Dendritic cell treated with granulocyte-macrophage colony-stimulating factor and Interleukin-4, amounts not matched to agents 40 ng/mL and 50 ng/mL, for 4 days (primary cell): ENCODE results near the gene MZT1.

Source experiments
- H3K27ac Mint-ChIP-seq: one replicate; pipeline ENCODE4 v1.8.0; 2022; ENCODE audit warnings: mild to moderate bottlenecking, mixed read lengths
- H3K27me3 Mint-ChIP-seq: one replicate; pipeline ENCODE4 v1.8.0; 2022; ENCODE audit warnings: mild to moderate bottlenecking, mixed read lengths
- H3K36me3 Mint-ChIP-seq: one replicate; pipeline ENCODE4 v1.8.0; 2022; ENCODE audit warnings: low read depth, mixed read lengths
- H3K4me1 Mint-ChIP-seq: one replicate; pipeline ENCODE4 v1.8.0; 2022; ENCODE audit warnings: low read depth, mixed read lengths
- H3K4me3 Mint-ChIP-seq: one replicate; pipeline ENCODE4 v1.8.0; 2022; ENCODE audit warnings: mild to moderate bottlenecking, moderate library complexity, mixed read lengths
- H3K9me3 Mint-ChIP-seq: one replicate; pipeline ENCODE4 v1.8.0; 2022; ENCODE audit warnings: mixed read lengths
- intact Hi-C: fragments of 100-400 bp; cut with micrococcal nuclease; formaldehyde crosslinking; loops from one replicate; pipeline ENCODE4 v1.15.0; 2022

The MZT1 gene

DNA sequence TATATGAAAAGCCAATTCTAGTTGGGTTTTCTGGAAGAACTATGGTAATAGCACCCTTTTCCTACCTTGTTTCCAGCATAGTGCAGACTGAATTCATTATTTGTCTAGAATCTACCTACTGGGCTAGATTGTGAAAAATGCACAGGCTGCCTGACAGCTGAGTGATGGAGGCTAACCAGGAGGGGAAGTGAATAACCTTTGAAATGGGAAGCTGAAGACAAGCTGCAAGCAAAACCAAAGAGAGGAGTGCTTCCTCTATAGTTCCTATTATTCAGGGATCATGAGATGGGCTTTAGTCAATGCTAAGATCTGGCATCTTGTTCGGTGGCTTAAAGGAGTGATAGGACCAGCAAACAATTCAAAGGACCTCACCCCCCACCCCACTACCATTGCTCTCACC, 26.9 kb downstream of the MZT1 start:
- Mint-ChIP-seq H3K4me1 (no peaks in the 10 kb centered on the region), H3K9me3 (peaks cover 4% of the 10 kb centered on the region), H3K27me3 (no peaks in the 10 kb centered on the region), H3K36me3 (peaks cover 4% of the 10 kb centered on the region), H3K4me3 (no peak overlapping the region), H3K27ac (no peak overlapping the region)
- intact Hi-C loops, result no loop called here

DNA sequence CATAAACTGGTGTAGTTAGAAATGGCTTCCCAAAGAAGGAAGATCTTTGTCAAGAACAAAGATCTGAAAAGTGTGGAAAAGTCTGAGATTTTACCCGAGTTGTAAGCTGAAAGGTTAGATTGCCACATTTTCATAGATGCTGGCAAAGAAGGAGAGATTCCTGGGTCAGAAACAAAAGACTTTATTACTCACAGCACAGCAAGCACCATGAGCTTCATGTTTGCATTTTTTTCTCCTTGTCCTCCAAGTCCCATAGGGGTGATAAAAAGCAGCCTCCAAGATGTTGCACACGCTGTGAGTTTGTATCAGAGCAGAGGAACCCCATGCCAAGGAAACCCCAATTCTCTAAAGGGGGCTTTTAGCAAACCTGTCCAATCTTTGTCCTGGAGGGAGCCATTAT, 29.3 kb downstream of the MZT1 start:
- Mint-ChIP-seq H3K4me3 (no peak overlapping the region), H3K4me1 (no peaks in the 10 kb centered on the region), H3K9me3 (no peaks in the 10 kb centered on the region), H3K36me3 (no peaks in the 10 kb centered on the region), H3K27ac (no peak overlapping the region), H3K27me3 (no peaks in the 10 kb centered on the region)
- intact Hi-C loops, result loop anchor here (10.0 kb wide), 1 partner anchor 53 kb away; no protein-coding TSS in a partner anchor

DNA sequence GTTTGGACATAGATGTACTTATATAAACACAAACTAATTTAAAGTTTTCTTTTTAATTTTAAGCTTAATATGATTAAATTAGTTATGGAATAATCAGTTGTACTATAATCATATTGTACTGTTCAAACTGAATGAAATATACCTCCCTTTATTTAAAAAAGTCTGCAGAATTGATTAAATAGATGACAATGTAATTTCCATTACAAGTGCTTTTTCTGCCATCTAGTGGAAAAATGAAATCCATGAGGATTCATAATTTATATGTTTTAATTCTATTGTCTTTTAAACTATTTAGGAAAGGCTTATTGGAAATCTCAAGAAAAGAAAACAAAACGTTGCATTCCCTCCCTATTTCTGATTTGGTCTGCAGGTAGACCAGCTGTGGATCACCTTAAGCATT, 30.9 kb downstream of the MZT1 start:
- intact Hi-C loops, result loop anchor here (10.0 kb wide), 1 partner anchor 52 kb away; no protein-coding TSS in a partner anchor
- Mint-ChIP-seq H3K4me3 (no peak overlapping the region), H3K27me3 (no peaks in the 10 kb centered on the region), H3K9me3 (no peaks in the 10 kb centered on the region), H3K27ac (no peak overlapping the region), H3K4me1 (no peaks in the 10 kb centered on the region), H3K36me3 (no peaks in the 10 kb centered on the region)

DNA sequence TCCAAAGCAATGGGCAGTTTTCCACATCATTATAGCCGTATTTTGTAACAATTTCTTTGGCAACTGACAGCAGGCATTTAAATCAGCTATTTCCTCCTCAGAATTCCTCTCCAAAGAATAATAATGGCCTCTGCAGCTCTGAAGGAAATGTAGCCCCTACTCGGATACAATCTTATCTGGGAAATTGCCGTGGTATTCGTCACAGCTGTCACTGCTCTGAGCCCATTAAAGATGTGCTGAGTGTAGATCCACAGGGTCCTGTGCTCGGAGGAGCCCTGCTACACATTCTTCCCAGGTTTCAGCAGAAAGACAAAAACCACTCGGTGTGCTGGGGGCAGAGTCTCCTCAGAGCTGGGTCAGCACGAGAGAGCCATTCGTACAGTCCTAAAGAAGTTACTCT, 33.1 kb downstream of the MZT1 start:
- H3K36me3 Mint-ChIP-seq, result no peaks in the 10 kb centered on the region
- no peak overlapping the region for H3K4me3 Mint-ChIP-seq
- H3K27me3 Mint-ChIP-seq, result no peaks in the 10 kb centered on the region
- H3K27ac Mint-ChIP-seq, result no peak overlapping the region
- peaks cover 9% of the 10 kb centered on the region for H3K9me3 Mint-ChIP-seq
- H3K4me1 Mint-ChIP-seq, result no peaks in the 10 kb centered on the region
- intact Hi-C loops, result loop anchor here (10.0 kb wide), 1 partner anchor 50 kb away; no protein-coding TSS in a partner anchor

DNA sequence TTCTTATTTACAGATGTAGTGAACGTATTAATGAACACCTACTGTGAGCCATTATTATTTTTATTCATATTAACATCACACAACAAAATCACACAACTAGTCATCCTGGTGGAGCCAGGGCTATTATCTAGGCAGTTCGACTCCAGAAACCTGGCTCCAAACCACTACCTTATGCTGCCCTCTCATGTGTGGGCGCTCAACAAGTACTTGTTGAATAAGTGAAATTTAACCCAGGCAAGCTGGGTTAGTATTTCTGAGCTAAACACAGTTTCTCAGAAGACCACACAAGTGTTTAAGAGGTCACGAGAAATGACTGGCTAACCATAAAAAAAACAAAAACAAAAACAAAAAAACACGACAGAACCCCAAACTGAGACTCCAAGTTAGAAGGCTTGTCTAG, 33.6 kb downstream of the MZT1 start:
- Mint-ChIP-seq H3K27ac (no peak overlapping the region), H3K4me1 (no peaks in the 10 kb centered on the region), H3K27me3 (no peaks in the 10 kb centered on the region), H3K4me3 (no peak overlapping the region), H3K9me3 (peaks cover 9% of the 10 kb centered on the region), H3K36me3 (no peaks in the 10 kb centered on the region)
- intact Hi-C loops, result loop anchor here (10.0 kb wide), 1 partner anchor 49 kb away; no protein-coding TSS in a partner anchor

DNA sequence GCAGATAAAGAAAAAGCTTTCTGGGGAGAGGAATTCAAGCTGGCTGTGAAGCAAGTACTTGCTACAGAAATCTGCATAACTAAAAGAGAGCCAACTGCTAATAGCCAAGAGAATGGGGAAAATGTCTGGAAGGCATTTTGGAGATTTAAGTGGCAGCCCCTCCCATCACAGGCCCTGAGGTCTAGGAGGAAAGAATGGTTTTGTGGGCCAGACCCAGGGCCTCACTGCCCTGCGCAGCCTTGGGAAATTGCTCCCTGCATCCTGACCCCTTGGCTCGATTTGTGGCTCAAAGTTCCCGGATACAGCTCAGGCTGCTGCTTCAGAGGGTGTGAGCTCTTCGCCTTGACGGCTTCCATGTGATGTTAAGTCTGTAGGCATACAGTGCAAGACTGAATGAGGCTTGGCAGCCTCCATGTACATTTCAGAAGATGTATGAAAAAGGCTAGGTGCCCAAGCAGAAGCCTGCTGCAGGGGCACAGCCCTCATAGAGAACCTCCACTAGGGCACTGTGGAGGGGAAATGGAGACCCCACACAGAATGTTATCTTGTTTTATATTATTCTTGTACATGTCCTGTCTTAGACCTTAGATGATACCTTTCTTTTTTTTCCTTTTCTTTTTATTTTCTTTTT, 34.4 kb downstream of the MZT1 start:
- Mint-ChIP-seq H3K4me3 (no peak overlapping the region), H3K9me3 (peaks cover 9% of the 10 kb centered on the region), H3K27ac (no peak overlapping the region), H3K27me3 (no peaks in the 10 kb centered on the region), H3K4me1 (no peaks in the 10 kb centered on the region), H3K36me3 (no peaks in the 10 kb centered on the region)
- intact Hi-C loops, result loop anchor here (10.0 kb wide), 1 partner anchor 48 kb away; no protein-coding TSS in a partner anchor

DNA sequence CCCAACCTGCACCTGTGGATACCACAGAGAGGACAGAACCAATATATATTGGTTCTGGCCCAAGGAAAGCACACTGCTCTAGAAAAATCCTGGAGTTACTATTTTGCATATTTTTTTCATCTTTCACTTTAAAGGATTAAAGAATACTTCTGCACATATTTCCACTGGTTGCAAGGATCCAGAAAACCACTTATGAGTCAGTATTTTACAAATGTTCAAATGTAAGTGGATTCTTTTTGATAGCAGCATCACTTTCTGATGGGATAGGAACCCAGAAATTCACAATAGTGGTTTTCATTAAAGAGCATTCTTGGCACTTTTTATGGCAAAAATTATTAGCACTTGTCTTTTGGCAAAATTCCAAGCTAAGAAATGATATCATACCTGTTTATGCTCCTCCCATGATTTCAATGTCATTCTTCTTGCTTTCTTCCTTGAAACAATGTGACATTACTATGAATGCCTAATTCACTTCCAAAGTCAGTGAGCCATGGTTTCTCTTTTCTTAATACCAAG, 38.2 kb downstream of the MZT1 start:
- intact Hi-C loops, result no loop called here
- Mint-ChIP-seq H3K36me3 (no peaks in the 10 kb centered on the region), H3K27me3 (no peaks in the 10 kb centered on the region), H3K27ac (no peak overlapping the region), H3K4me3 (no peak overlapping the region), H3K4me1 (no peaks in the 10 kb centered on the region), H3K9me3 (peaks cover 9% of the 10 kb centered on the region)

DNA sequence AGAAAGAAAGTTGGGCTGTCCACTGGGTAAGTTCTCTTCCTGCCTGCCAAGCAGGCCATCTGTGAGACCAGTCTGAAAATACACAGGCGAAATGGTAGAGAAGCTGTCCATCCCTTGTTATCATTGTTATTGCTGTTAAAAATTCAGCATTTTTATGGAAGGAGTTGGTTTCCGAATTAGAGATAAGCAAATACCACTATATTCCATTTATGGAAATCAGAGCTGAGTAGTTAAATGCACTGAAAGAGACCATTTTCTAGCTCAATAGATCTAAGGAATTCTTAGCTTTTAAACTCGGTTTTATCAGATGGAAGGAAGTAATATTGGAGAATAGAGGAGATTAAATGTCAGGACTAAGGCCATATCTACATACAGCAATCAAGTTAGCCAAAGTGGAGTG, 40.7 kb downstream of the MZT1 start:
- Mint-ChIP-seq H3K27ac (no peak overlapping the region), H3K27me3 (no peaks in the 10 kb centered on the region), H3K9me3 (peaks cover 9% of the 10 kb centered on the region), H3K4me3 (no peak overlapping the region), H3K4me1 (no peaks in the 10 kb centered on the region), H3K36me3 (no peaks in the 10 kb centered on the region)
- intact Hi-C loops, result no loop called here

DNA sequence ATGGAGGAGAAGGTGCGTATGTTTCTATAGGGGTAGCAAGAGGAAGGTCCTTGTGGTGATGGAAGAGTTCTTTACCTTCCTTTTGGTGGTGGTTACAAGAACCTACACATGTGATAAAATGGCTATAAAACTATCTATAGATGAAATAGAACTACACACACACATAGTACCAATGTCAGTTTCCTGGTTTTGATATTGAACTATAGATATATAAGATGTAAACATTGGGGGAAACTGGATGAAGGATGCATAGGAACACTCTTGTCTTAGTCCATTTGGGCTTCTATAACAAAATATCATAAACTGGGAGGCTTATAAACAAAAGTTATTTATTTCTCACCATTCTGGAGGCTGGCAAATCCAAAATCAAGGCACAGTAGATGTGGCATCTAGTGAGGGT, 47.1 kb downstream of the MZT1 start:
- no peaks in the 10 kb centered on the region for H3K36me3 Mint-ChIP-seq
- H3K9me3 Mint-ChIP-seq, result no peaks in the 10 kb centered on the region
- no peak overlapping the region for H3K4me3 Mint-ChIP-seq
- intact Hi-C loops, result no loop called here
- H3K27me3 Mint-ChIP-seq, result no peaks in the 10 kb centered on the region
- no peaks in the 10 kb centered on the region for H3K4me1 Mint-ChIP-seq
- no peak overlapping the region for H3K27ac Mint-ChIP-seq

DNA sequence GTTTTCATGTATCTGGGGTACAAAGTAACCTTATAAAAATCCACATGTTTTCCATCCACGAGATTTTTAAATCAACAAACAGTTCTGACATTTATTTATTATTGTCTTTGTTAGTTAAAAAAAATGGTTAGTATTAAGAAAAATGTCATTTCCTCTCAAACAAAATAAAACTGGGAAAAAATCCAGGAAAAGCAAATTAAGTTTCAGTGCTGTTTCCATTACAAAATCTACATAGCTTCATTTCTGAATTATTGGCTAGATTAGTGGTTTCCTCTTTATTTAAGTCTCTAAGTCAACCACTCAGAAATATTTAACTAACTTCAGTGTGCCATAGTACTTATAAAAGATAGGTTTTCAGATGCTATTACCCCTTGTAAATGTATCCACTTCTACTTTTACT, 49.1 kb downstream of the MZT1 start:
- Mint-ChIP-seq H3K36me3 (no peaks in the 10 kb centered on the region), H3K4me1 (no peaks in the 10 kb centered on the region), H3K4me3 (no peak overlapping the region)

DNA sequence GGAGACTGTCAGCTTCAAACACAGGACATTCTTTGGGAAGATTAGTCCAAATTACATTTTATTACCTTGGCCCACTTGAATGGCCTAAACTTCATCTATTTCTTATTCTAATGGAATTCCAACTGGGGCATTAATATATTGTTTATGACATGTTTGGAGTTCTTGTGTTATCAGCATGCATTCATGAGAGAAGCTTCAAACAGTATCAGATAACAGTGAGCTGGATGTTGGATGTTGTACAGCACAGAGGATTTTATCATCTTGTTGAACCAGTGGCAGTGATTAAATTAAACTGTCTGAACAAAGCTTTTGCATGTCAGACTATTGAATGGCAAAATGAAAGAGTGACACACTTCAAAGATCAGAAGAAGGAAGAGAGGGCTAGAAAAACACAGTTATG, 50.0 kb downstream of the MZT1 start:
- Mint-ChIP-seq H3K9me3 (no peaks in the 10 kb centered on the region), H3K4me1 (no peaks in the 10 kb centered on the region), H3K27ac (no peak overlapping the region), H3K27me3 (no peaks in the 10 kb centered on the region), H3K4me3 (no peak overlapping the region), H3K36me3 (no peaks in the 10 kb centered on the region)
- intact Hi-C loops, result no loop called here

More for the DNA sequence above, 49.1 kb downstream of the MZT1 start:
- Mint-ChIP-seq H3K9me3 (no peaks in the 10 kb centered on the region), H3K27me3 (no peaks in the 10 kb centered on the region), H3K27ac (no peak overlapping the region)
- intact Hi-C loops, result no loop called here

DNA sequence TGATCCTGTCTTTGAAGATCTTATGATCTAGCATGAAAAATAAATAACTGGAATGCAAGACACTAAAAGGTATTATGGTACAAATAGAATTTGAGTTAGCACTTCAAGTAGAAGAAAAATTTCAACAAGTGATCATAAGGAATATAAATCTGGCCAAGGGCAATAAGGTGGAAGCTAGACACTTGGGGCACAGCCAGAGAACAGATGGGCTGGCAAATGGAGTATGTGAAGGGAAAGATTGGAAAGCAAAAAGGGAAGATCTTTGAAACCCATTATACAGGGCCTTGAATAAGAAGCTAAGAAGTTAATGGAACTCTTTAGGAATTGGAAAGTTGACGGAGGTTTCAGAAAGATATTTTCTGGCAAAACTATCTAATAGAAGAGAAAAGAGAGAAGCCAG, 61.0 kb downstream of the MZT1 start:
- intact Hi-C loops, result no loop called here
- Mint-ChIP-seq H3K9me3 (no peaks in the 10 kb centered on the region), H3K4me3 (no peak overlapping the region), H3K27ac (no peak overlapping the region), H3K36me3 (no peaks in the 10 kb centered on the region), H3K4me1 (no peaks in the 10 kb centered on the region), H3K27me3 (no peaks in the 10 kb centered on the region)

DNA sequence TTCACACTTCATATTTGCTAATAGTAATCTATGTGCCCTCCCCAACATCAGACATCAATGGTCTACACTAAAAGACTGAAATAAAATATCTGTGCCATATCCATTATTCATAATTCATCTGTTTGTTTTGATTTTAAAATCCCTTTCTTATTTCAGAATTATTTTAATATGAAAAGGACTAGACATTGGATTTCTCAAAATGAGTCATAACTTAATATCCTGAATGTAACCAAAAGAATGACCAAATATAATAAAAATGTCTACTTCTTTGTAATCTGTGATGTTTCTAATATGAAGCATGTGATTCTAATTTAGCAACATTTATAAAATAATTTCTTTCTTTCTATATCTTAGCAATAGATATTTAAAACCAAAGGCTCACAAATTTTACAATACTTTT, 64.9 kb downstream of the MZT1 start:
- no peak overlapping the region for H3K4me3 Mint-ChIP-seq
- H3K9me3 Mint-ChIP-seq, result no peaks in the 10 kb centered on the region
- no peaks in the 10 kb centered on the region for H3K36me3 Mint-ChIP-seq
- H3K27ac Mint-ChIP-seq, result no peak overlapping the region
- no peaks in the 10 kb centered on the region for H3K27me3 Mint-ChIP-seq
- no peaks in the 10 kb centered on the region for H3K4me1 Mint-ChIP-seq
- intact Hi-C loops, result no loop called here
